Measurements from ENCODE around the gene SYCN. TPM values are rescaled to one million over a fixed set of nuclear protein-coding genes. Genes with fewer than 3 reads are reported as not detected.

Gene SYCN
- total RNA-seq, 8 experiments from 2014 or later = not detected

GRCh38 chr19:39196860-39197562, 7.1 kb downstream of the SYCN start, which contains the start of gene NCCRP1:
Gene NCCRP1 (plus strand): TSS chr19:39196964. CDS start chr19:39196983, 19 bp downstream.
- in situ Hi-C loops (cut with MboI; ENCODE audit: low pct_unique_long_range_greater_than_20kb in 2 of 9, low sequenced_read_pairs in 9 of 9, unreplicated experiment in 9 of 9) = no loop called here
- H3K4me3 ChIP-seq = peak within 1 kb of the TSS in 1 of 5 donors; percentile 6
- H3K4me1 ChIP-seq (replicated peaks in 1 of 2) = peaks cover 2 to 10% of the 10 kb centered on the region in 2 donors
- ATAC-seq (replicated peaks in 6 of 8) = peak in 4 of 8 experiments; percentile 5 to 20 (median 16)
- 3 to 17% (median 5%) methylated on average over 2 to 12 of the region's 51 CpGs; no CpG with 5 or more reads in 5 of the 10 experiments for WGBS, 10 experiments
- H3K27ac ChIP-seq = no peak within 1 kb of the TSS

DNA sequence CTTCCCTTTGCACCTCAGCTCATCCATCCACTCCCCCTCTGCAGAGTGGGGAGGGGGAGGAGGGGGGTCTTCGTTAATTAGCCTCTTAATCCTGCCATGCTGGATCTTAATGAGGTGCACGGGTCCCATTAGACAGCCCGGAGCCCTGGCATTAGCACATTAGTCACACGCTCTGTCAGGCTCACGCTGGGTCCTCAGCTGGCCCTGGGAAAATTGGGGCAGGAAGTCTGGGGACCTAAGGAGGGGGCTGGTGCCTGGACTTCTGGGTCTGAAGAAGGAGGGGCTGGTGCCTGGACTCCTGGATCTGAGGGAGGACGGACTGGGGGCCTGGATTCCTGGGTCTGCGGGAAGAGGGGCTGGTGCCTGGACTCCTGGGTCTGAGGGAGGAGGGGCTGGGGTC, 7.7 kb downstream of the SYCN start:
- ATAC-seq (replicated peaks in 6 of 8) = no peak
- H3K27ac ChIP-seq = no peak overlapping the region
- no peak overlapping the region for H3K4me3 ChIP-seq
- 0% methylated on average over 1 of the region's 7 CpGs; no CpG with 5 or more reads in 9 of the 10 experiments for WGBS, 10 experiments
- peaks cover 2 to 10% of the 10 kb centered on the region in 2 donors for H3K4me1 ChIP-seq (replicated peaks in 1 of 2)
- in situ Hi-C loops (cut with MboI; ENCODE audit: low pct_unique_long_range_greater_than_20kb in 2 of 9, low sequenced_read_pairs in 9 of 9, unreplicated experiment in 9 of 9) = no loop called here

GRCh38 chr19:39195755-39196154, 8.3 kb downstream of the SYCN start:
- Histone ChIP-seq H3K27ac (no peak overlapping the region), H3K4me1 (replicated peaks in 1 of 2) (peaks cover 2 to 10% of the 10 kb centered on the region in 2 donors), H3K4me3 (no peak overlapping the region)
- in situ Hi-C loops (cut with MboI; ENCODE audit: low pct_unique_long_range_greater_than_20kb in 2 of 9, low sequenced_read_pairs in 9 of 9, unreplicated experiment in 9 of 9) = no loop called here
- 40 to 52% (median 47%) methylated on average over 1 to 6 of the region's 9 CpGs; no CpG with 5 or more reads in 7 of the 10 experiments for WGBS, 10 experiments
- no peak for ATAC-seq (replicated peaks in 6 of 8)

GRCh38 chr19:39194832-39195542, 9.1 kb downstream of the SYCN start:
- H3K27ac ChIP-seq = no peak overlapping the region
- peaks cover 2 to 10% of the 10 kb centered on the region in 2 donors for H3K4me1 ChIP-seq (replicated peaks in 1 of 2)
- in situ Hi-C loops (cut with MboI; ENCODE audit: low pct_unique_long_range_greater_than_20kb in 2 of 9, low sequenced_read_pairs in 9 of 9, unreplicated experiment in 9 of 9) = no loop called here
- H3K4me3 ChIP-seq = no peak overlapping the region
- 22 to 95% (median 57%) methylated on average over 1 to 6 of the region's 9 CpGs; no CpG with 5 or more reads in 4 of the 10 experiments for WGBS, 10 experiments
- ATAC-seq (replicated peaks in 6 of 8) = peak in 1 of 8 experiments; percentile 33

GRCh38 chr19:39193803-39194202, 10.3 kb downstream of the SYCN start:
- ATAC-seq (replicated peaks in 6 of 8) = peak in 4 of 8 experiments; percentile 32 to 45 (median 36)
- 0 to 30% (median 0%) methylated on average over 1 to 2 of the region's 8 CpGs; no CpG with 5 or more reads in 7 of the 10 experiments for WGBS, 10 experiments
- Histone ChIP-seq H3K4me3 (no peak overlapping the region), H3K27ac (no peak overlapping the region), H3K4me1 (replicated peaks in 1 of 2) (peaks cover 0 to 5% of the 10 kb centered on the region in 2 donors)
- in situ Hi-C loops (cut with MboI; ENCODE audit: low pct_unique_long_range_greater_than_20kb in 2 of 9, low sequenced_read_pairs in 9 of 9, unreplicated experiment in 9 of 9) = no loop called here

GRCh38 chr19:39192846-39193245, 11.2 kb downstream of the SYCN start:
- WGBS, 10 experiments = 35 to 100% (median 80%) methylated on average over 1 to 2 of the region's 2 CpGs; no CpG with 5 or more reads in 5 of the 10 experiments
- in situ Hi-C loops (cut with MboI; ENCODE audit: low pct_unique_long_range_greater_than_20kb in 2 of 9, low sequenced_read_pairs in 9 of 9, unreplicated experiment in 9 of 9) = no loop called here

GRCh38 chr19:39190768-39191167, 13.3 kb downstream of the SYCN start:
- no peak overlapping the region for H3K4me3 ChIP-seq
- H3K4me1 ChIP-seq (replicated peaks in 1 of 2) = no peaks in the 10 kb centered on the region
- WGBS, 10 experiments = 13 to 52% (median 37%) methylated on average over 1 to 11 of the region's 11 CpGs
- no peak for ATAC-seq (replicated peaks in 6 of 8)
- H3K27ac ChIP-seq = no peak overlapping the region
- in situ Hi-C loops (cut with MboI; ENCODE audit: low pct_unique_long_range_greater_than_20kb in 2 of 9, low sequenced_read_pairs in 9 of 9, unreplicated experiment in 9 of 9) = no loop called here

More at GRCh38 chr19:39192846-39193245, 11.2 kb downstream of the SYCN start:
- H3K27ac ChIP-seq = no peak overlapping the region
- H3K4me3 ChIP-seq = no peak overlapping the region
- peak in 3 of 8 experiments; percentile 10 to 71 (median 46) for ATAC-seq (replicated peaks in 6 of 8)
- H3K4me1 ChIP-seq (replicated peaks in 1 of 2) = peaks cover 0 to 3% of the 10 kb centered on the region in 2 donors

- Histone ChIP-seq H3K4me1 (replicated peaks in 1 of 2) (no peaks in the 10 kb centered on the region), H3K27ac (no peak overlapping the region), H3K4me3 (no peak overlapping the region)
- ATAC-seq (replicated peaks in 6 of 8) = no peak
- 40 to 72% (median 53%) methylated on average over 2 to 5 of the region's 6 CpGs; no CpG with 5 or more reads in 3 of the 10 experiments for WGBS, 10 experiments
- in situ Hi-C loops (cut with MboI; ENCODE audit: low pct_unique_long_range_greater_than_20kb in 2 of 9, low sequenced_read_pairs in 9 of 9, unreplicated experiment in 9 of 9) = loop anchor here in 1 of 9 experiments (5.0 kb wide), 1 partner anchor 67 kb away; no protein-coding TSS in a partner anchor
Observed at GRCh38 chr19:39188960-39189359, 15.1 kb downstream of the SYCN start.

- peak in 2 of 8 experiments; percentile 10 to 27 for ATAC-seq (replicated peaks in 6 of 8)
- no peak overlapping the region for H3K4me3 ChIP-seq
- 7 to 70% (median 50%) methylated on average over 1 to 3 of the region's 8 CpGs; no CpG with 5 or more reads in 5 of the 10 experiments for WGBS, 10 experiments
- H3K4me1 ChIP-seq (replicated peaks in 1 of 2) = no peaks in the 10 kb centered on the region
- no peak overlapping the region for H3K27ac ChIP-seq
- in situ Hi-C loops (cut with MboI; ENCODE audit: low pct_unique_long_range_greater_than_20kb in 2 of 9, low sequenced_read_pairs in 9 of 9, unreplicated experiment in 9 of 9) = loop anchor here in 1 of 9 experiments (5.0 kb wide), 1 partner anchor 65 kb away; no protein-coding TSS in a partner anchor
Observed at GRCh38 chr19:39187552-39187943, 16.5 kb downstream of the SYCN start.

GRCh38 chr19:39186391-39186790, 17.7 kb downstream of the SYCN start:
- WGBS, 10 experiments = 56 to 100% (median 88%) methylated on average over 1 to 8 of the region's 8 CpGs
- no peak for ATAC-seq (replicated peaks in 6 of 8)
- Histone ChIP-seq H3K4me3 (no peak overlapping the region), H3K4me1 (replicated peaks in 1 of 2) (no peaks in the 10 kb centered on the region), H3K27ac (no peak overlapping the region)
- in situ Hi-C loops (cut with MboI; ENCODE audit: low pct_unique_long_range_greater_than_20kb in 2 of 9, low sequenced_read_pairs in 9 of 9, unreplicated experiment in 9 of 9) = loop anchor here in 1 of 9 experiments (5.0 kb wide), 1 partner anchor 64 kb away; no protein-coding TSS in a partner anchor

DNA sequence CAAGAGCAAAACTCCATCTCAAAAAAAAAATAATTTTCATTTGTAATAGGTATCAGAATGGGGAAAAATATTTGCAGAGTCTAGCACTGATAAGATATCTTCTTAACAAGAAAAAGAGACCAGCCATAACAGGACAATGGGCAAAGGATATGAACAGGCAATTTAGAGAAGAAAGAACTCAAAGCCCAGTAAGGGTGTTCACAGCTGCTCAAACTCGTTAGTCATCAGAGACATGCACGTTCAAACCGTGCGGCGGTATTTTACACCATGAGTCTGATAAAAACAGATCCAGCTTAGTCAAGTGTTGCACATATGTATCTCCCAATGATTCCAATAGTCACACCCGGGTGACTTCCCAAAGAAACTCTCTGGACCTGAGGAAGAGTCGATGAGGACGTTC, 21.0 kb downstream of the SYCN start:
- in situ Hi-C loops (cut with MboI; ENCODE audit: low pct_unique_long_range_greater_than_20kb in 2 of 9, low sequenced_read_pairs in 9 of 9, unreplicated experiment in 9 of 9) = no loop called here
- Histone ChIP-seq H3K4me1 (replicated peaks in 1 of 2) (no peaks in the 10 kb centered on the region), H3K4me3 (no peak overlapping the region), H3K27ac (no peak overlapping the region)
- ATAC-seq (replicated peaks in 6 of 8) = peak in 2 of 8 experiments; percentile 54 to 77
- WGBS, 10 experiments = 9 to 87% (median 42%) methylated on average over 1 to 8 of the region's 8 CpGs; no CpG with 5 or more reads in 2 of the 10 experiments

- in situ Hi-C loops (cut with MboI; ENCODE audit: low pct_unique_long_range_greater_than_20kb in 2 of 9, low sequenced_read_pairs in 9 of 9, unreplicated experiment in 9 of 9) = no loop called here
Observed at GRCh38 chr19:39182174-39182505, 21.9 kb downstream of the SYCN start.

More at GRCh38 chr19:39182174-39182505, 21.9 kb downstream of the SYCN start:
- ATAC-seq (replicated peaks in 6 of 8) = peak in 1 of 8 experiments; percentile 12
- H3K27ac ChIP-seq = no peak overlapping the region
- H3K4me3 ChIP-seq = no peak overlapping the region
- H3K4me1 ChIP-seq (replicated peaks in 1 of 2) = no peaks in the 10 kb centered on the region
- WGBS, 10 experiments = 67 to 100% (median 80%) methylated on average over 1 to 2 of the region's 4 CpGs; no CpG with 5 or more reads in 7 of the 10 experiments
